ENCODE data around the gene GOLGA8R.
"Not testable (repeated sequence)": the region's sequence is repeated elsewhere in the genome, so short reads cannot be mapped to it uniquely, and the experiment has no call there.

GOLGA8R gene, protein sequence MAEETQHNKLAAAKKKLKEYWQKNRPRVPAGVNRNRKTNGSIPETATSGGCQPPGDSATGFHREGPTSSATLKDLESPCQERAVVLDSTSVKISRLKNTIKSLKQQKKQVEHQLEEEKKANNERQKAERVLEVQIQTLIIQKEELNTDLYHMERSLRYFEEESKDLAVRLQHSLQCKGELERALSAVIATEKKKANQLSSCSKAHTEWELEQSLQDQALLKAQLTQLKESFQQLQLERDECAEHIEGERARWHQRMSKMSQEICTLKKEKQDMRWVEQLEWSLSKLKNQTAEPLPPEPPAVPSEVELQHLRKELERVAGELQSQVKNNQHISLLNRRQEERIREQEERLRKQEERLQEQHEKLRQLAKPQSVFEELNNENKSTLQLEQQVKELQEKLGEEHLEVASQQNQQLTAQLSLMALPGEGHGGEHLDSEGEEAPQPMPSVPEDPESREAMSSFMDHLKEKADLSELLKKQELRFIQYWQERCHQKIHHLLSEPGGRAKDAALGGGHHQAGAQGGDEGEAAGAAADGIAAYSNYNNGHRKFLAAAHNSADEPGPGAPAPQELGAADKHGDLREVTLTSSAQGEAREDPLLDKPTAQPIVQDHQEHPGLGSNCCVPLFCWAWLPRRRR

DNA sequence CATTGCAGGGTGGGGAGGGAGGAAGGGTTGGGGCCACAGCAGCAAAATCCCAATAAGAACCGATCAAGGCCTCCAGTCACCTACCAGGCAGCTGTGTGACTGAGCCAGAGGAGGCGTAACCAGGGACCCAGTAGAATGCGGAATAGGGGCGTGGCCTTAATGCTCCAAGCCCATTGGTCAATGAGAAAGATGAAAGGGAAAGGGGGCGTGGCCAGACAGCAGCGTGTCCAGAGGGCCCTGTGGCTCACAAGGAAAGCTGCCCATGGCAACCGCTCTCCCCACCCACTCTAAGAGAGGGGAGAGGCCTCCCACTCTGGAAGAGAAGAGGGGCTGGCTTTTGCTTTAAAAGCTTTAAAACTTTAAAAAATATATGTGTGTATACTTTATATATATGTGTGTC is at the start of gene GOLGA8R:
Gene GOLGA8R (minus strand): TSS at position 101 of the 400 bp plus-strand sequence. CDS start 98 bp downstream, at position 3.
- not testable (repeated sequence) for DNase-seq

DNA sequence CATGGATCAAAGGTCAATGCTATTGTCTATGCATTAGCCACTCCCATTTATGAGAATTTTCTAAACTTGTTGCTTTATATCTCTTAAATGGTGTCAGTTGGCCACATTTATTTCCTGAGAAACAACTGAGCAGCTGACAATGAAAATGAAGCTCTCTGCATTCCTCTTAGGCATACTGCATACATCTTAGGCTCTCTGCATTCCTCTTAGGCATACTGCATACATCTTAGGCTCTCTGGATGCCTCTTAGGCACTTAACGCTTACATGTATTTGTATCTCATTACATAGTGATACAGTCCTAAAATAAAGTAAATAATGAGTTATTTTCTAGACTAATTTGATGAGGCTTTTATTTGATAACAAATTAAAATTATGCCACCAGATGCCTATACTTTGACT is 49.8 kb upstream of the GOLGA8R start:
- not testable (repeated sequence) for DNase-seq

GRCh38 chr15:30462176-30462575 is 48.1 kb upstream of the GOLGA8R start:
- not testable (repeated sequence) for DNase-seq

GRCh38 chr15:30452702-30453101 is 38.6 kb upstream of the GOLGA8R start:
- DNase-seq: not testable (repeated sequence)

DNA sequence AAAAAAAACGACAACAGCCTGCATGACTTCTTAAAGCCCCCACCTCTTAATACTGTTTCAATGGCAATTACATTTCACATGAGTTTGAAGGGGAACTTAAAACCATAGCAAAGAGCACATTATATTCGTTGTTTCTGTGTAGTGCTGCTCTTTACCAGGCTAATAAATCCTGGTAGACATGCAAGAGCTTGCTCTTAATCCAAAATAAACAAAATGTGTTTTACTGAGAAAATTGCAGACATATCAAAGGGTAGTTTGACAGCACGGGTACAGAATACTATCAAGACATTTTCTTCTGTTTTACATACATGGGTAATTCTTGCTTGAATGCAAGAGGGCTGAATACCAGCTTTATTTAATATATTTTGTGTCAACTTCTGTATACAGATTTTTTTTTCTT is 24.3 kb upstream of the GOLGA8R start:
- DNase-seq: not testable (repeated sequence)

- not testable (repeated sequence) for DNase-seq
Measured at GRCh38 chr15:30435878-30436277, 21.8 kb upstream of the GOLGA8R start.

- not testable (repeated sequence) for DNase-seq
Measured at GRCh38 chr15:30420723-30421122, 6.7 kb upstream of the GOLGA8R start.

- DNase-seq: not testable (repeated sequence)
Measured at GRCh38 chr15:30407636-30408035, 6.4 kb downstream of the GOLGA8R start.

GRCh38 chr15:30398988-30399387 is 15.1 kb downstream of the GOLGA8R start:
- DNase-seq: peak; percentile 63 to 73

- DNase-seq: not testable (repeated sequence)
Measured at GRCh38 chr15:30393664-30393991, 20.4 kb downstream of the GOLGA8R start.

DNA sequence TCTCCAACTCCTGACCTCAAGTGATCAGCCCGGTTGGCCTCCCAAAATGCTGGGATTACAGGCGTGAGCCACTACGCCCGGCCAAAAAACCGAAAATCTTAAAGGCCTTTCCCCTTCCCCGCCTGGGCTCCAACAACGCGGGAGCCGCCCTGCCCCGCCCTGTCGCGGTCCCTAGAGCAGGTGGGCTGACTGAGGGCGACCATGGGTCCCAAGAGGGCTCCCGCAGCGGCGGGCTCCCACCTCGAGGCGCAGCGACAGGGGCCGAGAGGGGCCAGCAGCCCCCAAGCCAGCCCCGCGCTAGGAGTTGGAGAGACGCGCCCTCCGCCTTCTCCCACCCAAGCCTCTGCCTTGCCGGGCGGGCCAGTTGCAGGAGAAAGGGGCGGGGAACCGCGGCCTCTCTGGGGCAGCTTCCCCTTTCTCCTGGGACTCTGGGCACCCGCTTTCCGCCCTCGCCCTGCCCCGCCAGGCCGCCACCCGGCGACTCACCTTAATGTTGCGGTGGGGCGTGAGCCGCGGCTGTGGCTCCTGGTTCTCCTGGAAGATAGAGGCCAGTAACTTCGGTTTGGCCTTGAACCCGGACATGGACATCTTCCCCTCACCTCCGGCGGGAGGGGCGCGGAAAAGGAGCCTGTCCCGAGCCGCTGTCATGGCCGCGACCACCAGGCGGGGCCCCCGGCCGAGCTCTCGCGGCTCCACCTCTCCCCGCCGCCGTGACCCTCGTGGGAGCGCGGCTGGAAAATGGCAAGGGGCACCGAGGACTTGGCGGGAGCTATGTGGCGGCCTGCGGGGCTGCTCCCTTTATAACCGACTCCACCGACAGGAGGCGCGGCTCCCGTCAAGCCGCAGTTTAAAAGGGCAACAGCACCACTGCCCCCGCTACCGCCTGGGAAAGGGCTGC is 21.0 kb downstream of the GOLGA8R start, which contains the start of gene CHRFAM7A:
Gene CHRFAM7A (minus strand): TSS at position 775 of the 898 bp plus-strand sequence. CDS start 10,189 bp downstream, outside the sequence.
- not testable (repeated sequence) for DNase-seq

GRCh38 chr15:30386318-30386887 is 27.7 kb downstream of the GOLGA8R start:
- not testable (repeated sequence) for DNase-seq

DNA sequence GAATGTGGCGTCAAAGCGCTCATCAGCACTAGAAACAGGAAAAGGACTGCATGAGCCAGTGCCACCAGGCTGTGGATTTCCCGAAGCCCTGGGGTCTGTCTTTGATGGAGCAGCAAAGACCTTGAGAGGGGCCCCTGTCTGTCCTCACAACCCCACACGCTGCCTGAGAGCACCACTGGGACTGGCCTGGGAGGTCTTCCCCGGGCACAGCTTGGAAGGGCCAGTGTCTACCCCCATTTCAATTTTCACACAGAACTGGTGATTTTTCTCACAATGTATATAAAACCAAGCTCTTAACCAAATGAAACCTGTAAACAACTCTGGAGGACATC is 37.0 kb downstream of the GOLGA8R start:
- not testable (repeated sequence) for DNase-seq

- not testable (repeated sequence) for DNase-seq
Measured at GRCh38 chr15:30376375-30377081, 37.5 kb downstream of the GOLGA8R start.

DNA sequence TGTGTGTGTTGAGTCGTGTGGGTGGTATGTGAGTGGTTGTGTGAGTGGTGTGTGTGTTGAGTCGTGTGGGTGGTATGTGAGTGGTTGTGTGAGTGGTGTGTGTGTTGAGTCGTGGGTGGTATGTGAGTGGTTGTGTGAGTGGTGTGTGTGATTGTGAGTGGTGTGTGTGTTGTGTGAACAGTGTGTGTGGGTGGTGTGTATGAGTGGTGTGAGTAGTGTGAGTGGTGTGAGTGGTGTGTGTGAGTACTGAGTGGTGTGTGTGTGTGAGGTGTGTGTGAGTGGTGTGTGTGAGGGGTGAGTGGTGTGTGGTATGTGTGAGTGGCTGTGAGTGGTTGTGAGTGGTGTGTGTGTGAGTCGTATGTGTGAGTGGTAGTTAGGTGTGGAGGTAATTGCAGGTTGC is 38.2 kb downstream of the GOLGA8R start:
- peak in 1 of 2 donors; percentile 15 for DNase-seq

- not testable (repeated sequence) for DNase-seq
Measured at GRCh38 chr15:30374862-30375261, 39.2 kb downstream of the GOLGA8R start.

DNA sequence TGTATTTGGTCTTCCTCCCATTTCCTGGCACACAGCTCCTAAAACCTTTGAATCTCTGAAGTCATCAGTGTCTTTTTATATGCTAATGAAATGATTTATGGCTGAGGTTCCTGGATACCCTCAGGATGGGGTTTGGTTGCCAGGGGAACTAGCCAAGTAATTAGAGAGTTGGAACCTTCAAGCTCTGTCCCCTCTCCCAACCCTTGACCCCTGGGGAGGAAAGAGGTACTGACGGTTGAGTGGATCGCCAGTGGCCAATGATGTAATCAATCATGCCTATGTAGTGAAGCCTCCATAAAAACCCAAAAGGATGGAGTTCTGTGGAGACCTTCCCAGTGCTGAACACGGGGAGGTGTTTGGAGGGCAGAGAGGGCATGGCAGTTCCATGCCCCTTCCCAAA is 45.8 kb downstream of the GOLGA8R start:
- DNase-seq: not testable (repeated sequence)

DNA sequence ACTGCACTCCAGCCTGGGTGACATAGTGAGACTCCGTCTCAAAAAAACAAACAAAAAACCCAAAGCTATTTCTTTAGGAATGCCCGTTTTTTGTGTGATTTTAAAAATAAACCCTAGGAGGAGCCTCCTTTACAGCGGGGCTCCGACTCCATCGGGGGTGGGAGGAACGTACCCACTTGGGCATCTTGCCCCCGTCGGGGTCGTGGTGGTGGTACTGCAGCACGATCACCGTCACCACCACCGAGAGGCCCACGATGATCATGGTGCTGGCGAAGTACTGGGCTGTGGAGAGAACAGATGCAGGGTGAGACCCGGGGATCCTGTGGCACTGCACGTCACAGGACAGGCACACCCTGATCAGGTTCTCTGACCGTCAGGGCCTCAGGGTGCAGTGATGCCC is 46.8 kb downstream of the GOLGA8R start:
- not testable (repeated sequence) for DNase-seq

- not testable (repeated sequence) for DNase-seq
Measured at GRCh38 chr15:30361404-30361803, 52.7 kb downstream of the GOLGA8R start.

- not testable (repeated sequence) for DNase-seq
Measured at GRCh38 chr15:30360990-30361389, 53.1 kb downstream of the GOLGA8R start.

- DNase-seq: not testable (repeated sequence)
Measured at GRCh38 chr15:30355043-30355442, 59.0 kb downstream of the GOLGA8R start.
